D341Med (cell line): ENCODE measurements around the gene DOK5.
"Not testable (repeated sequence)": the region's sequence is repeated elsewhere in the genome, so short reads cannot be mapped to it uniquely, and the experiment has no call there.

Experiments
- DNase-seq: peaks from one replicate; pipeline ENCODE4 v3.0.0; 2012; ENCODE audit warnings: low spot score

The DOK5 gene

GRCh38 chr20:54475334-54476168 lies at the start of gene DOK5:
Gene DOK5, plus strand, starts transcription at chr20:54475593. Its CDS starts 354 bp downstream, at chr20:54475947.
- DNase-seq = peak; percentile 37

- DNase-seq = no peak
These were observed 46.0 kb upstream of the DOK5 start for GRCh38 chr20:54429364-54429763.

DNA sequence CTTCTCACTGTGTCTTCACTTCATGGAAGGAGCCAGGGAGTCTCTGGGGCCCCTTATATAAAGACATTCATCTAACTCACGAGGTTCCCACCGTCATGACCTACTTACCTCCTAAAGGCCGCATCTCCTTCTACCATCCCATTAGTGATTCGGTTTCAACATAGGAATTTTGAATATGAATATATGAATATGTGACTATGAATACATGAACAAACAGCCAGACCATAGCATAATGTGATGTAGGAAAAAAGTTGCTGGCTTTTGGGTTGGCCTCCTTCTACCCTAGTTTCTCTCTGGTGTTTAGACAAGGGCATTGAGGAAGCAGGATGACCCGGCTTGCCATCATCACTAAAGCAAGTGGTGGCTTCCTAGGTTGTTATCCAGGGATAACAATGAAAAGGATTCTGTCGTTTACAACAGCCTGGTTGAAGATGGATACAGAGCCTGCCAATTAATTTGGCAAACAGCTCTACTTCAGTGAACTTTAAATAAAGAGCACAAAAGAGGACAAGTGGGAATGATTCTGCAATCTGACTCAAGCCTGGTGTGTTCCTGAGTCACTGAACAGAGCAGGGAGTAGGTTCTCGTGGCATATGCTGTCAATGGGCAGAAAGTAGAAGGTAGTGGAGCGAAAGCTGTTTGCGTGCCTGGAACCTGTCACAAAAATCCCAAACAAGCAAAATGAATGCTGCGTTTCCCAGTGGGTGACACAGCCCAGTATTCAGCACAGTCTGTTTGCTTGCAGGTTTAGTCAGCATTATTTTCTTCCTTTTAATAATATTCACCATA lies 44.0 kb upstream of the DOK5 start:
- DNase-seq = no peak

DNA sequence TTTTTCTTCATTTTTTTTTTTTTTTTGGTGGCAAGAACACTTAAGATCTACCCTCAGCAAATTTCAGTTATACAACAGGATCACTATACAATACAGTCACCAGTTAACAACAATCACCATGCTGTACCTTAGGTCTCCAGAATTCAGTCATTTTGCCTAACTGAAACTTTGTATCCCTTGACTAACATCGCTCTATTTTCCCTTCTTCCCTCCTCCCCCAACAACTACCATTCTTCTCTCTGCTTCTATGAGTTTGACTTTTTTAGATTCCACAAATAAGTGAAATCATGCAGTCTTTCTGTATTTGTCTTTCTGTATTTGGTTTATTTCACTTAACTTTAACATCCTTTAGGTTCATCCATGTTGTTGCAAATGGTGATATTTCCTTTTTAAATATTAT lies 42.4 kb upstream of the DOK5 start:
- no peak for DNase-seq

GRCh38 chr20:54433636-54434035 lies 41.8 kb upstream of the DOK5 start:
- DNase-seq = no peak

GRCh38 chr20:54434196-54434595 lies 41.2 kb upstream of the DOK5 start:
- DNase-seq = no peak

DNA sequence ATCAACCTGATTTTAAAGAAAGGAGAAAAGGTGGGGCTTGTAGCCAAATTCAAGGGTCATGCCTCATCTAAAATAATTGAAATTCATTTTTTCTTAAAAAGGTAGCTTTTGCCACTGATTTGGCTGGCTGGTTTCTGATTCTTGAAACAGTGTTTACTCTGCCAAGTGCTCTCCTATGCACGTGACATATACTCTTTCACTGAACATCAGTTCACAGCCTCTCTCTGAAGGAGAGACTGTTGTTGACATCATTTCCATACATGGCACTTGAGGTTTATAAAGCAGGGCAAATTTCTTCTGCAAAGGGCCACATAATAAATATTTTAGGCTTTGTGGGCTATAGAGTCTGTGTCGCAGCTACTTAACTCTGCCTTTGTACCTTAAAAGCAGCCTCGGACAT lies 40.4 kb upstream of the DOK5 start:
- DNase-seq = no peak

- DNase-seq = not testable (repeated sequence)
These were observed 39.0 kb upstream of the DOK5 start for GRCh38 chr20:54436410-54436809.

GRCh38 chr20:54438166-54438565 lies 37.2 kb upstream of the DOK5 start:
- DNase-seq = no peak

DNA sequence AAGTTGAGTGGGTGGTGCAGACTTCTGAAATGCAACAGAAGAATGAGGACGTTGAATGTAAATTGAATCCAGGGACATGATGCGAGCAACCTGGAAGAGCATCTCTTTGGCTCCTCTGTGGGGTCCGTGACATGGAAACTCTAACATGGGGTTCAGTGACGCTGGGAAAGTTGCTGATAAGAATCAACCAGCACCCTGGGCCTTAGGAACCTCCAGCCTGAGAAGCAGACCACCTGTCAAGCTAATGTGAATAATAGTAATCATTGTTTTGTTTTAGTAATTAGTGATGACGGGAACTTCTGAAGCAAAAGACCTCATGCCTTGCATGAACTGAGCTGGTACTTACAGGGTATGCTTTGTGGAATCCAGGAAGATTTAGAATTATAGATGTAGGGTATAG lies 25.2 kb upstream of the DOK5 start:
- DNase-seq = no peak

DNA sequence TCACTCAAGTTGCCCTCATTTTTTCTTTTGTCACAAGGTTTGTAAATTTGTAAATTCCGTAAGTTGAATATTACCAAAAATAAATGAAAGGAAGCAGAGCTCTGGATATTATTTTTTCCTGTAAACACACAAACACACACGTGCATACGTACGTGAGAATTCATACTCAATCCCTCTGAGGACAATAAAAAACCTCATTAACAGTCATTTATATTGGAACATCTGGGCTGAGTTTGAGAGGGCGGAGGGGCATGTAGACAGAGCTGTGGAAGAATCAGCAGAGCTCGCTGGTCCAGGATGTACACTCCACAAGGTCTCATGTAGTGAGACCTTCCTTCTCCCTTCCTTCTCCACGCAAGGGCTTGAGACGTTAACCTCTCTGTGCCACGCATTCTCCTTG lies 24.2 kb upstream of the DOK5 start:
- DNase-seq = no peak

- DNase-seq = no peak
These were observed 23.1 kb upstream of the DOK5 start for GRCh38 chr20:54452277-54452676.

DNA sequence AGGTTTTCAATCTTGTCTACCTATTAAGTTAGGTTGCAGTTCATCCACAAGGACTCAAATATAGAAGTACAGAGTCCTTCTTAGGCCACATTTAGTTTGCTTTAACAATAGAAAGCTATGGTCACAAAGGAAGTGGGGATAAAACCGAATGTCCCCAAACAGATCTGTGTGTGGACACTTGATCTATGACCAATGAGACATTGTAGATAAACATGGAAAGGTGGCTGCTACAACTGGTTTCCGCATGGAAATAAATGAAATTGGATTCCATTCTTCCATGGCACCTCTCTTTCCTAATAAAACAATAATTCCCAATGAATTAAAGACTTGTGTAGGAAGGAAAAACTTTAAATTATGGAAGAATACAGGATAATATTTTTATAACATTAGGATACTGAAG lies 20.4 kb upstream of the DOK5 start:
- no peak for DNase-seq

DNA sequence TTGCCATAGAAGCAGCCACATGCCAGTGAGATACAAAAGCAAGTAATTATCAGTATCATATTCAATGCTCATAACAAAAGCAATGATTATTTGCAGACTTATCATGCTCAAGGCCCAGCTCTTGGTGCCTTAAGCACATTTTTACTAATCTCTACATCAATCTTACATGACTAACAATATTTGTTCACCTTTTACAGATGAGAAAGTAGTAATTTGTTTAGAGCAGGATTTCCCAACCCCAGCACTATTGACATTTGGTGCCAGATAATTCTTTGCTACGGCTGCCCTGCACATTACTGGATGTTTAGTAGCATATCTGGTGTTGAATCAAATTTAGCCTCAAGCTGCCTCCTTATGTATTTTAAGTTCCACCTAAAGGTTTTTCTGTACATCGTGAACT lies 19.0 kb upstream of the DOK5 start:
- no peak for DNase-seq

- DNase-seq = no peak
These were observed 18.4 kb upstream of the DOK5 start for GRCh38 chr20:54456961-54457360.

DNA sequence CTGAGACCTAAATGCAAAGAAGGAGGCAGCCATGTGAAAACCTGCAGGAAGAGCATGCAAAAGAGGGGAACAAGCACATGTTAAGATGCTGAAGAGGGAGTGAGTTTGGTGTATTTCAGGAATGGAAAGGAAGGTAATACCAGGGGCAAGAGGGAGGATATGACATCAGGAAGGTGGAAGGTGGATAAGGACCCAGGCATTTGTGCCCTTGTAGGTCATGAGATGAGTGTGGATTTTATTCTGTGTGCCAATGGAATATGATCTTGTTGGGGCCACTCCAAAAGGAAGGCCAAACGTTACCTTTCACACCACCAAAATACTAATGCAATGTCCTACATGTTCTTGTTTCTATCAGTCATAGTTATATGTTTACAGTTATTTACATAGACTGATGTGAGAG lies 17.2 kb upstream of the DOK5 start:
- no peak for DNase-seq

- DNase-seq = no peak
These were observed 16.1 kb upstream of the DOK5 start for GRCh38 chr20:54459279-54459678.

- DNase-seq = no peak
These were observed 11.4 kb upstream of the DOK5 start for GRCh38 chr20:54464003-54464402.

GRCh38 chr20:54466127-54466526 lies 9.3 kb upstream of the DOK5 start:
- DNase-seq = no peak

GRCh38 chr20:54467622-54468021 lies 7.8 kb upstream of the DOK5 start:
- no peak for DNase-seq

DNA sequence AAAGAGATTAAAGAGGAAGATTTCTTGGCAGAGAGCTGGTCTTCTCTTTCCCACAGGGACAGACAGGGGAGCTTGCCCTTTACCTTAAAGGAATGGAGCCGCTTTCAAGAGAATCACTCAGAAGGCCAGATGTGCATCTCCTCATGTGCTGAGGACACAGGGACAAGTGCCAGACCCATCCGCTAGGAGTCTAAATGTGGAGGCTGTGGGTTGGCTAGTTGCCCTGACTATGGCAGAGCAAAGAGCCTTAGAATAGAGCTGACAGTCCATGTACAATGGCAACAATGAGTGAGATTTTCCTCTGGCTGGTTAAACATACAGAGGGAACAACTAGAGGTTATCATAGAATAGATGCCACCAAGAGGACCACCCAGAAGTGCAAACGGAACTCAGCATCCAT lies 7.3 kb upstream of the DOK5 start:
- no peak for DNase-seq

DNA sequence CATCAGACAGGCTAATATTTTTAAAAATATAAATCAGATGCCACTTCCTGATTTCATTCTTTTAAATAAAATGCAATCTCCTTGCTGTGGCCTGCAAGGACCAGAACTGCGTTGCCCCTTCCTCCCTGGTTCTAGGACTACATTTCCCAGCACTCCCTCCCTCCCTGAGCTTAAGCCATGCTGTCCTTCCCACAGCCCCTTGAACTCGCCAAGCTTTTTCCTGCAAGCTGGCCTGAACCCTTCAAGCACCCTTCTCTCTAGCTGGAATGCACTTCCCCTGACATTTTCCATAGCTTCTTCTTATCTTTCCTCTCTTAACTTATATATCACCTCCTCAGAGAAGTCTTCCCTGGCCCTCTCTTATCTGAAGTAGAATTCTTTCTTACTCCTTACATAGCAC lies 6.1 kb upstream of the DOK5 start:
- DNase-seq = no peak

GRCh38 chr20:54469952-54470351 lies 5.4 kb upstream of the DOK5 start:
- DNase-seq = no peak

- no peak for DNase-seq
These were observed 4.7 kb upstream of the DOK5 start for GRCh38 chr20:54470697-54471096.
